Right cardiac atrium (tissue), 5 donors: ENCODE data around the gene EGFR. TPM values are rescaled to one million over a fixed set of nuclear protein-coding genes. Genes with fewer than 3 reads are reported as not detected.

Experiments
- ATAC-seq, 2 donors: fragments of 200-7000 bp; cut with Tn5 transposase; one replicate each; pipeline versions ENCODE4 v1.8.0 to v1.9.1; 2020; ENCODE audit warnings: moderate library complexity in 2 of 2, mild to moderate bottlenecking in 1 of 2
- DNase-seq, 3 donors: peaks; one replicate each; pipeline ENCODE4 v3.0.0-alpha.2; 2020
- H3K27ac ChIP-seq: one replicate; pipeline ENCODE4 v1.5.1; 2013; ENCODE audit warnings: mild to moderate bottlenecking, low read length, control low read depth, moderate library complexity
- H3K27me3 ChIP-seq: one replicate; pipeline ENCODE4 v1.6.1; 2013; ENCODE audit not compliant: control insufficient read depth, insufficient read depth
- H3K4me1 ChIP-seq: one replicate; pipeline ENCODE4 v1.6.1; 2013; ENCODE audit warnings: low read length; ENCODE audit not compliant: control insufficient read depth, insufficient read depth
- H3K4me3 ChIP-seq: one replicate; pipeline ENCODE4 v1.5.1; 2013; ENCODE audit warnings: low read length, control low read depth
- H3K9me3 ChIP-seq: one replicate; pipeline ENCODE4 v1.6.1; 2013; ENCODE audit warnings: low read length; ENCODE audit not compliant: control insufficient read depth
- WGBS: extraction: QIAGEN DNeasy Blood & Tissue Kit; methylation state at CpG from one replicate; pipeline ENCODE4 v1.1.7; 2013; 5-methylcytosine and 5-hydroxymethylcytosine counted together
- intact Hi-C, 4 donors: fragments of 100-400 bp; cut with DNase I; formaldehyde crosslinking; loops; one replicate each; pipeline versions ENCODE4 v1.11.0 to v1.14.0; 2022 to 2023
- polyA plus RNA-seq: library from polyadenylated mRNA; stranded (reverse); fragments of 200-250 nt; gene quantifications from one replicate; pipeline ENCODE4 v1.2.3, GENCODE V29; 2013
- total RNA-seq, 4 donors: library from RNA; stranded (reverse); fragmentation: NEBNext Ultra II Directional; extraction: Animal tissue kit (Norgen Biotek cat#: 25700); gene quantifications; one replicate each; pipeline ENCODE4 v1.2.1, GENCODE V29; 2021
- donor health status: healthy with polysubstance abuse.
- donor health status: DM: no; HTN: yes; CAD: no.
- donor health status: DM: no; HTN: no; CAD: no.
- donor health status: DM: no; HTN: yes; CAD: no; lungs with severe emphysema.
- donor health status: DM: yes; HTN: yes; CAD: no.

EGFR gene
- total and polyA plus RNA-seq, 5 donors, result 4.2 to 21.8 (median 14.8) TPM

DNA sequence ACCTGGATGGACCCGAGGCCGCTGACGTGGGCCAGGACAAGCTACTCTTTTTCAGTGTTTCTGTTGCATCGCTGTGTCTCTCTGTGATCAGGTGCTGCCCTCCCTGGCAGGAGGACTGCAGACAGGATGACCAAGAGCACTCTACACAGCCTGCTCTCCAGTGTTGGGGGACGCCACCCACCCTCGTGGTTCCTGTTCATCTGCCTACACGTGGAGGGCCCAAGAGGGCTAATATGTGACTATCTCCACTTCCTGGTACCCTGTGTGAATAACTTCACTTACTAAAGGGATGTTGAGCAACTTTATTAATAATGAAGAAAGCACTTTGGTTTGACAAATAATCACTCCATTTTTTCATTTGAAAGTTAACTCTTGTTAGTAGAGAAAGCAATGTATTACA, 101.3 kb downstream of the EGFR start:
- peak; percentile 22 to 38 for ATAC-seq
- intact Hi-C loops, result loop anchor here in 1 of 4 donors (10.0 kb wide), 1 partner anchor 45 kb away; no protein-coding TSS in a partner anchor
- Histone ChIP-seq H3K4me3 (no peak overlapping the region), H3K27ac (peak overlapping the region; percentile 25), H3K27me3 (no peaks in the 10 kb centered on the region), H3K4me1 (peaks cover 10% of the 10 kb centered on the region), H3K9me3 (no peaks in the 10 kb centered on the region)
- WGBS, result 79% methylated on average over 7 of the region's 7 CpGs
- no peak for DNase-seq

DNA sequence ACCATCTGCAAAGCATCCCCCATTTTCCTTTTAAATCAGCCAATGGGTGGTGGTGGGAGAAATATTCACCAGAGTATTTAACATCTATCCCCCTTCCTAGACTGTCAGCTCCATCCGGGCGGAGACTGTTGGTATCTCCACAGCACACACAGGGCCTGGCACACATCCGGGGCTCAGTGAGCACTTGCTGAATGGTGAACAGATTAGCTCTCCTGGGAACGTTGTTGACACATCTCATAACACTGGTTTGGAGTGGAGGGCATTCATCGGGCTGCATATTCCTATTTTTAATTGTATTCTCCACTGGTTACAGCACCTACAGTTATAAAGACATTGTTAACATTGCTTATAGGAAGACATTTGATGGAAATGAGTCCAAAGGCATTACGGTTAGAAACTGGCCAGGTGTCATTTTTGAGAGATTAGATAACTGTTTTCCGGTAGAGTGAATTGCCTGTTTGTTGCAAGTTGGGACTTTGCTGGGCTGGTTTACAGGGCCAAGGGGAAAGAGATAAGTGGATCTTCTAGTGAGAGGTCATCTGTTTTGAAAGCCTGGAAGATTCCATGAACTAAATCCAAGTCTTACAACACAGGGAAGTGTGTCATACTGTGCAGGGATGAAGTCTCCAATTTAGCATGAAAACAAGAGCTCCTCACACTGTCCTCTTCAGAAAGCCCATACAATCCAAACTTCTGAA, 101.8 kb downstream of the EGFR start:
- peak; percentile 89 to 93 for ATAC-seq
- Histone ChIP-seq H3K4me1 (peaks cover 12% of the 10 kb centered on the region), H3K4me3 (no peak overlapping the region), H3K27me3 (no peaks in the 10 kb centered on the region), H3K9me3 (no peaks in the 10 kb centered on the region), H3K27ac (peak overlapping the region; percentile 62)
- intact Hi-C loops, result loop anchor here in 1 of 4 donors (10.0 kb wide), 1 partner anchor 46 kb away; no protein-coding TSS in a partner anchor
- WGBS, result 28% methylated on average over 7 of the region's 7 CpGs
- DNase-seq, result peak; percentile 73 to 89 (median 86)

DNA sequence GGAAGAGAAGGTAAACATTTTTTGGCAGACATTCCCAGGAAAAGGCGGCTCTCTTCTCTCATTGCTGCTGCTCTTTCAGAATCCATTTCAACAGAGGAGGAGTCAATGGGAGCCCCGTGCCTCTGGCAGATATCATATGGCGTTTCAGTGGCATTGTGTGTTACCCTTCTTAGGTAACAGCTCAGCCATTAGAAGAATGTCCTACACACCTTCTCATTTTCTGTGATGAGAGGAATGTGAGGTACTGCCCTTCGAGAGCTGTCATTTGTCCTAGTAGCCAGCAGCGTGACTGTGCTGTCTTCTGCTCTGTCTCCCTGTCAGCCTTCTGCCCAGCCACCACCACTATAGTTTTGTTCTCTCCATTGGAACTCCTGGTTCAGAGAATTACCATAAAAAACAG, 102.4 kb downstream of the EGFR start:
- Histone ChIP-seq H3K4me1 (peaks cover 16% of the 10 kb centered on the region), H3K27ac (peak overlapping the region; percentile 62), H3K9me3 (no peaks in the 10 kb centered on the region), H3K4me3 (no peak overlapping the region), H3K27me3 (no peaks in the 10 kb centered on the region)
- intact Hi-C loops, result loop anchor here in 1 of 4 donors (10.0 kb wide), 1 partner anchor 46 kb away; no protein-coding TSS in a partner anchor
- DNase-seq (no peak), ATAC-seq (peak; percentile 15 to 23)
- WGBS, result 56% methylated on average over 5 of the region's 5 CpGs

DNA sequence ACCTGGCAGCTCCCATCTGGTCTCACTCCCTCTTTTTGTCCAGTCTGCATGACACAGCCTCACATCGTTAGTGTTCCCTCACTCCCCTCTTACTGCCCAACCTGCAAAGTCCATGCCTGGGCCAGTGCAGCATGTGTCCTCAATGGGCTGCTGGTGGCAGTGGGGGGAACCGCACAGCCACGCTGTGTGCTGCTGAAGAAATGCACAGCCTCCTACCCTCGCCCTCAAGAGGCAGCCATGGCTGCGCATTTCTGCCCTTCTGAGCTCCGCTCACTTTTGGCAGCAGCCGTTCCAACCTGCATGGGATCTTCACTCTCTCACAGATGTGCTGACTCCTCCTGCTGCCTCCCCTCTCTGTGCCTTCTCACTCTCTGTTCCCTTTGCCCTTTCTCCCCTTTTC, 103.4 kb downstream of the EGFR start:
- H3K9me3 ChIP-seq, result no peaks in the 10 kb centered on the region
- H3K4me1 ChIP-seq, result peaks cover 18% of the 10 kb centered on the region
- H3K4me3 ChIP-seq, result no peak overlapping the region
- no peak for ATAC-seq
- no peaks in the 10 kb centered on the region for H3K27me3 ChIP-seq
- intact Hi-C loops, result loop anchor here in 1 of 4 donors (10.0 kb wide), 1 partner anchor 47 kb away; no protein-coding TSS in a partner anchor
- no peak for DNase-seq
- WGBS, result 84% methylated on average over 7 of the region's 7 CpGs
- peak overlapping the region; percentile 14 for H3K27ac ChIP-seq

DNA sequence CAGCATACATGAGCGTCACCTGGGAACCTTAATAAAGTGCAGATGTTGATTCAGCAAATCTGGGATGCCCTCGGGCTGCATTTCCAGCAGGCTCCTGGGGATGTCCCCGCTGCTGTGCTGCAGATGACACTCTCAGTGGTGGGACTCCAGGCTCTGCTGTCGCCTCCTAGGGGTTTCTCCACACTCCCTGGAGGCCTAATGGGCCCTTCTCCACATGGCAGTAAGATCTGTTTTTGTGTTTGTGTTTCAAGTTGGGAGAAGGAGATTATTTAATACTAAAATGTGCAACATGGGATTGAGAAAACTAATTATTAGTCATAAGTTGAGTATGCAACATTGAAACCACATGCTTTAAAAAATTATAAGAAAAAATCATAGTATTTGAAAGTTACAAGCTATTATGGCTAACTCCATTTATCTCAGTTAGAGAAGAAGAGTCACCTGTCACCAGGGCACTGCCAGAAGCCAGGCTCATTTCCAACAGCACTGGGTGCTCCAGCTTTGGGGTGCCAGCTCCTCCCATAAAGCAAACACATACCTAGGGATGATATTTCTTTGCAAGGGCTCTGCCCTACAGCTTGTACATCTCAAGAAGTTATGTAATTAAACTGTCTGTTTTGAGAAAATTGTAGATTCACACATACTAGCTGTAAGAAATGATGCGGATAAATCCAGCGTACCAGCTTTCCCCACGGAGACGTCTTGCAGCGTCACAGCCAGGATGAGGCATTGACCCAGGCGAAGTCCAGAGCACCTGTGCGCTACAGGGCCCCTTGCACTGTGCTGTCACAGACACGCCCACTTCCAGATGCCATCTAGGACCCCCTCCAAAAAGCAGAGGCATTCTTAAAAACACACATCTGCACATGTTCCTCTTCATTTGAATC, 106.4 kb downstream of the EGFR start:
- no peak for ATAC-seq
- intact Hi-C loops, result loop anchor here in 1 of 4 donors (10.0 kb wide), 1 partner anchor 50 kb away; no protein-coding TSS in a partner anchor
- DNase-seq, result peak in 1 of 3 donors; percentile 42
- H3K9me3 ChIP-seq, result no peaks in the 10 kb centered on the region
- no peak overlapping the region for H3K4me3 ChIP-seq
- 94% methylated on average over 12 of the region's 12 CpGs for WGBS
- H3K27ac ChIP-seq, result no peak overlapping the region
- H3K4me1 ChIP-seq, result peaks cover 33% of the 10 kb centered on the region
- no peaks in the 10 kb centered on the region for H3K27me3 ChIP-seq

DNA sequence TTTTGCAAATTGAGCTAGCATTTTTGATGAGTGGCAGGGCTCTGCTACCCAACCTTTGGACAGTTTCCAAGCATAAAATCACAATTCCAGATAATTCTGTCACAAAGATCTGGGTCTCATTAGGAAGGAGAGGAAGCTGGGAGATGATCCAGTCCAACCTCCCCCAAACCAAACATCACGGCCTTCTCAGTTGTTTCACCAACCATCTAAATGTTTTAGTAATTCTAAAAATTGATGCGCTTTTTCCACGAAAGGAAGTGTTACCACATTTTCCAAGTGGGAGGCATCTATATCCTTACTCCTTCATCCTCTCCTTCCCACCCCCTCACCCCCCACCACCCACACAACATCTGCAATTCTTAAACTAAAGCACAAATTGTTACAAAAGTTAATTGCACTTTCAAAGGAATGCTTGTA, 108.3 kb downstream of the EGFR start:
- 55% methylated on average over 3 of the region's 3 CpGs for WGBS
- ATAC-seq, result no peak
- Histone ChIP-seq H3K27ac (no peak overlapping the region), H3K4me3 (no peak overlapping the region), H3K27me3 (no peaks in the 10 kb centered on the region), H3K4me1 (peaks cover 30% of the 10 kb centered on the region), H3K9me3 (no peaks in the 10 kb centered on the region)
- no peak for DNase-seq
- intact Hi-C loops, result loop anchor here in 1 of 4 donors (10.0 kb wide), 1 partner anchor 52 kb away; no protein-coding TSS in a partner anchor

DNA sequence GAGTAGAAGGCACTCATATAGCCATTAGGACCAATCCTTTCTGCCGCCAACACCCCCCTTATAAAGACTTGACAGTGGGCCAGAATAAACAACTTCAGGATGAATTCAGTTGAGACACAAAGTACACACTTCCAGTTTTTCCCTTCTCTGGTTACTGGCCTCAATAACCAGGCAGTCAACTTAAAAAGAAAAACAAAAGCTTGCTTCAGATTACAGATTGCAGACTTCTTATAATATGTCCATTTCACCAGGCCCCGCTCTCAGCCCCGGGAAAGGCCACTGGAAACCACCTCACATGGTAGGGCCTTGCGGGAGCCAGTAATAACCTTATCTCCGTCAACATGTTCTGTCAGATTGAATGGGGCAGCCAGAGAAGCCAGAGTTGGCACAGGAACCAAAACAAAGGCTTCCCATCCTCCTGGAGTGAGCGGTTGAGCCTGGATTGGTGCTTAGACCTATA, 108.8 kb downstream of the EGFR start:
- Histone ChIP-seq H3K27ac (peak overlapping the region; percentile 96), H3K9me3 (no peaks in the 10 kb centered on the region), H3K4me1 (peaks cover 33% of the 10 kb centered on the region), H3K27me3 (no peaks in the 10 kb centered on the region), H3K4me3 (no peak overlapping the region)
- 19% methylated on average over 6 of the region's 6 CpGs for WGBS
- ATAC-seq (peak; percentile 68 to 69), DNase-seq (peak in 2 of 3 donors; percentile 54 to 80)
- intact Hi-C loops, result loop anchor here in 1 of 4 donors (10.0 kb wide), 1 partner anchor 53 kb away; no protein-coding TSS in a partner anchor

DNA sequence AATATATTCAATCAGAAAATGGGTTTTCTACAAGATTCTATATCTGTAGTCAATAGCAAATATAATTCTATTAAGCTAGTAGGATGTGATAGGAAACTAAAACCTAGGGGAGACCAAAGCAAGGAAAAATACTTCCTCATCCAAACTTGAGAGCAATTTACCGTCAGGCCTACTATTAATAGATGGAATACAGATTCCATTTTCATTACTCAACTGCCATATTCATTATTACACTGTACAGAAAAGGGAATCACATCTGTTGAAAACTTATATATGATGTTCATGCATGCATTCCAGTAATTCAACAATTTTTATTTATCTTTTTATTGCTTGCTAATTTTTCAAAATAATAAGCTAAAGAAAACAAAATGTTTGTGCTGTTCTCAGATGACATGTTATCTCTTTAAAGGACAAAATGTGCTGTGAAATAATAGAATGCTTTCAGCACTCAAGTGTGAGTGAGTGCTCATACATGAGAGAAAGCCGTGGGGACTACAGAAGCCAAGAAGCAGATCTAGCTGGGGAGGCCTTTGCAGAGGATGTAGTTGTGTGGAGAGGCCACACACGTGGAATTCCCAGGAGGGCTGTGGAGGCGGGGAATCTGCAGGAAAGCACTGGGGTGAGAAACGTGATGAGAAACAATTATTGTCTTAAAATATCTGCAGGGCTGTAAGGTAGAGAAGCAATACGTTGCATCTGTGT, 110.0 kb downstream of the EGFR start:
- no peaks in the 10 kb centered on the region for H3K27me3 ChIP-seq
- WGBS, result 22% methylated on average over 6 of the region's 6 CpGs
- H3K27ac ChIP-seq, result peak overlapping the region; percentile 96
- DNase-seq, result peak; percentile 52 to 85 (median 76)
- H3K4me3 ChIP-seq, result no peak overlapping the region
- H3K4me1 ChIP-seq, result peaks cover 42% of the 10 kb centered on the region
- H3K9me3 ChIP-seq, result no peaks in the 10 kb centered on the region
- ATAC-seq, result peak; percentile 22 to 75
- intact Hi-C loops, result loop anchor here in 1 of 4 donors (10.0 kb wide), 1 partner anchor 54 kb away; no protein-coding TSS in a partner anchor

DNA sequence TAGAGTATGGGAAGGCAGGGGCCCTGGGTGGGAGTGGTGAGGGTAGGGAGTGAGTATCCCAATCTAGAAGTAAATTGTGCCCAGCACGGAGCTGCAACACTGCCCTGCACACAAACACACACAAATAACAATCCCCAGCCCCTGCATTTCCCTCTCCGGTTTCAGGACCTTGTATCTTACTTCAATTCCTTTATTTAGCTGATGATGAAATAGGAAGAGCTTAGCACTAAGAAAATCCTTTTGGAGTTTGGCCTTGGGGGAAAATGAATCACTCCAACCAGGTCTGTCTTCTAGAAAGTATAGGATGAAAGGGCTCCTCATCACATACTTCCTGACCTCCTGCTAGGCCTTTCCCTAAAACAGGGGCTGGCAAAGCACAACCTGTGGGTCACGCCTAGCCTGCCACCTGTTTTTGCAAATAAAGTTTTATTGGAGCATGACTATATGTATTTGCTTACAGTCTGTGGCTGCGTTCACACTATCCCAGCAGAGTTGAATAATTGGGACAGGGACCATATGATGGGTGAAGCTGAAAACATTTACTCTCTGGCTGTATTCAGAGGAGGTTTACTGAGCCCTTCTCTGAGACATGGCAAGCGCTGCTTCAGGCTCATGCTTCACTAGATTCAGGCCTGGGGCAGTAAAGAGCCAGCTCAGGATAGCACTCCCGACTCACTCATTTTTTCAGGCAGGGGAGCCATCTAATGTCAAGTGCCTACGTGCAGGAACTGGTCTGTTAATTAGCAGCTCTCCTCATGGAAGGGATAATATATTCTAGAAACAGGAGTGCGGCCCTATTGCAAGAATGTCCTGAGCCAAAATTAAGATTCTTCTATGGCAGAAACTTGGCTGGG, 111.0 kb downstream of the EGFR start:
- H3K27me3 ChIP-seq, result no peaks in the 10 kb centered on the region
- no peaks in the 10 kb centered on the region for H3K9me3 ChIP-seq
- DNase-seq, result peak in 1 of 3 donors; percentile 51
- H3K4me3 ChIP-seq, result no peak overlapping the region
- peaks cover 47% of the 10 kb centered on the region for H3K4me1 ChIP-seq
- intact Hi-C loops, result loop anchor here in 1 of 4 donors (10.0 kb wide), 1 partner anchor 55 kb away; no protein-coding TSS in a partner anchor
- ATAC-seq, result peak in 1 of 2 donors; percentile 29
- WGBS, result 66% methylated on average over 8 of the region's 8 CpGs
- peak overlapping the region; percentile 96 for H3K27ac ChIP-seq
